ENCODE measurements around the gene TMEM54.

DNA sequence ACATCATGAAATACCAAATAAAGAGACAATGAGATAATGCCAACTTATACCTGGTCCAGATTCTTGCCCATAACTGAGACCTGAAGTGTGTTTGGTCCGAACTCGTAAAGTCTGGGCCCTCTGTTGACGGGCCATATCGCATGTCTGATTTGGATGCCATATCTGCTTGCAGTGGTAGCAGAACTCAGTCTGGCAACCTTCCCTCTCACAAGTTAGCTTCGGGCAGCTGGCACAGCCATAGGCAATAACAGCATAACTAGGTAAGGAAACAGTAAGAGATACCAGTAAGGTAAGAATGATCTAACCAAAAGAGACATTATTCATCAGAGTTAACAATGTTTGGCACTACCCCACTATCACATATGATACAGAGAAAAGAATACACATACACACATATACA lies 48.3 kb upstream of the TMEM54 start:
- TF ChIP-seq, protein P1, sequence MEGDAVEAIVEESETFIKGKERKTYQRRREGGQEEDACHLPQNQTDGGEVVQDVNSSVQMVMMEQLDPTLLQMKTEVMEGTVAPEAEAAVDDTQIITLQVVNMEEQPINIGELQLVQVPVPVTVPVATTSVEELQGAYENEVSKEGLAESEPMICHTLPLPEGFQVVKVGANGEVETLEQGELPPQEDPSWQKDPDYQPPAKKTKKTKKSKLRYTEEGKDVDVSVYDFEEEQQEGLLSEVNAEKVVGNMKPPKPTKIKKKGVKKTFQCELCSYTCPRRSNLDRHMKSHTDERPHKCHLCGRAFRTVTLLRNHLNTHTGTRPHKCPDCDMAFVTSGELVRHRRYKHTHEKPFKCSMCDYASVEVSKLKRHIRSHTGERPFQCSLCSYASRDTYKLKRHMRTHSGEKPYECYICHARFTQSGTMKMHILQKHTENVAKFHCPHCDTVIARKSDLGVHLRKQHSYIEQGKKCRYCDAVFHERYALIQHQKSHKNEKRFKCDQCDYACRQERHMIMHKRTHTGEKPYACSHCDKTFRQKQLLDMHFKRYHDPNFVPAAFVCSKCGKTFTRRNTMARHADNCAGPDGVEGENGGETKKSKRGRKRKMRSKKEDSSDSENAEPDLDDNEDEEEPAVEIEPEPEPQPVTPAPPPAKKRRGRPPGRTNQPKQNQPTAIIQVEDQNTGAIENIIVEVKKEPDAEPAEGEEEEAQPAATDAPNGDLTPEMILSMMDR (conservative IDR thresholded peaks at IDR 0.05 in 1 of 2, IDR thresholded peaks at IDR 0.05 in 1 of 2; ENCODE audit: extremely low read depth in 1 of 2, insufficient read depth in 1 of 2, low read depth in 1 of 2, low read length in 2 of 2) = no peak
- no peak for TF ChIP-seq EZH2 (IDR thresholded peaks at IDR 0.05; ENCODE audit: borderline replicate concordance, low read length)

All from mammary epithelial cell (primary cell).